HFF-Myc (cell line): ENCODE results near the gene LDLRAD3.

Experiments used
- DNase-seq: peaks from one replicate; pipeline ENCODE4 v3.0.0-alpha.2; 2011; ENCODE audit warnings: low read depth; ENCODE audit errors: extremely low read depth
- H3K4me3 ChIP-seq: replicated peaks from 2 replicates; pipeline ENCODE4 v1.5.1; 2011; ENCODE audit warnings: low read depth, mild to moderate bottlenecking, control low read depth, low read length
- TF ChIP-seq, protein P1 (sequence below): IDR thresholded peaks from 2 replicates; pipeline ENCODE4 v1.5.1; 2012; ENCODE audit warnings: mild to moderate bottlenecking, low read depth, low read length, control low read depth; ENCODE audit errors: missing control alignments

LDLRAD3 gene

DNA sequence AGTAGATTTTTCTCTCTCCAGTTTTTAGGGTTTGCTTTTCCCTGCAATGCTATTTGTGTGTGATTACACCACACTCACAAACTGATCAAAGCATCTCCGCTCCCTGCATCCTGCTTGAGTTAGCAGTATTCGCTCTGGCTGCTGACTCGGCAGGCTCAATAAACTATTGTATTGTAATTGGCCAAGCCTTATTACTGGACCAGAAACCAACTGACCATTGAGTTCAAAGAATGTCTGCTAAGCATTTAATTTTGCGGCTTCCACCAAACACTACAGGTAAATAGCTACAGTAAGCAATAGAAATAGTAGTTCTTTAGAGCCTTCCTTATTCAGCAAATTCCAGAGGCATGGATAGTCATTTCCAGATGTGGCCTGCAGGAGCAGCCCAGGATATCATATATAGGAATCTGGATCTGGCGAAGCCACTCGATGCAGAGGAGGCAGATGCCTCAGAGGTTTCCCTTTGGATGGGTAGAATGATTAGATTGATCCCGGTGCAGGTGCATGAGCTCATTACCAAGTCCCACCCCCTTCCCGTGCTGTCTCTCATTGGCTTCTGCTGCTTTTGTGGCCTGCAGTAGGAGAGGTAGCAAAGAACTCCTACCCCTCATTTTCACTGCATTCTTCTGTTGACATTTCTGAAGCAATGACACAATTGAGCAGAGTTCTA is 268.0 kb downstream of the LDLRAD3 start:
- TF ChIP-seq, protein P1, sequence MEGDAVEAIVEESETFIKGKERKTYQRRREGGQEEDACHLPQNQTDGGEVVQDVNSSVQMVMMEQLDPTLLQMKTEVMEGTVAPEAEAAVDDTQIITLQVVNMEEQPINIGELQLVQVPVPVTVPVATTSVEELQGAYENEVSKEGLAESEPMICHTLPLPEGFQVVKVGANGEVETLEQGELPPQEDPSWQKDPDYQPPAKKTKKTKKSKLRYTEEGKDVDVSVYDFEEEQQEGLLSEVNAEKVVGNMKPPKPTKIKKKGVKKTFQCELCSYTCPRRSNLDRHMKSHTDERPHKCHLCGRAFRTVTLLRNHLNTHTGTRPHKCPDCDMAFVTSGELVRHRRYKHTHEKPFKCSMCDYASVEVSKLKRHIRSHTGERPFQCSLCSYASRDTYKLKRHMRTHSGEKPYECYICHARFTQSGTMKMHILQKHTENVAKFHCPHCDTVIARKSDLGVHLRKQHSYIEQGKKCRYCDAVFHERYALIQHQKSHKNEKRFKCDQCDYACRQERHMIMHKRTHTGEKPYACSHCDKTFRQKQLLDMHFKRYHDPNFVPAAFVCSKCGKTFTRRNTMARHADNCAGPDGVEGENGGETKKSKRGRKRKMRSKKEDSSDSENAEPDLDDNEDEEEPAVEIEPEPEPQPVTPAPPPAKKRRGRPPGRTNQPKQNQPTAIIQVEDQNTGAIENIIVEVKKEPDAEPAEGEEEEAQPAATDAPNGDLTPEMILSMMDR = no peak
- no peak for DNase-seq
- H3K4me3 ChIP-seq = no peak overlapping the region

DNA sequence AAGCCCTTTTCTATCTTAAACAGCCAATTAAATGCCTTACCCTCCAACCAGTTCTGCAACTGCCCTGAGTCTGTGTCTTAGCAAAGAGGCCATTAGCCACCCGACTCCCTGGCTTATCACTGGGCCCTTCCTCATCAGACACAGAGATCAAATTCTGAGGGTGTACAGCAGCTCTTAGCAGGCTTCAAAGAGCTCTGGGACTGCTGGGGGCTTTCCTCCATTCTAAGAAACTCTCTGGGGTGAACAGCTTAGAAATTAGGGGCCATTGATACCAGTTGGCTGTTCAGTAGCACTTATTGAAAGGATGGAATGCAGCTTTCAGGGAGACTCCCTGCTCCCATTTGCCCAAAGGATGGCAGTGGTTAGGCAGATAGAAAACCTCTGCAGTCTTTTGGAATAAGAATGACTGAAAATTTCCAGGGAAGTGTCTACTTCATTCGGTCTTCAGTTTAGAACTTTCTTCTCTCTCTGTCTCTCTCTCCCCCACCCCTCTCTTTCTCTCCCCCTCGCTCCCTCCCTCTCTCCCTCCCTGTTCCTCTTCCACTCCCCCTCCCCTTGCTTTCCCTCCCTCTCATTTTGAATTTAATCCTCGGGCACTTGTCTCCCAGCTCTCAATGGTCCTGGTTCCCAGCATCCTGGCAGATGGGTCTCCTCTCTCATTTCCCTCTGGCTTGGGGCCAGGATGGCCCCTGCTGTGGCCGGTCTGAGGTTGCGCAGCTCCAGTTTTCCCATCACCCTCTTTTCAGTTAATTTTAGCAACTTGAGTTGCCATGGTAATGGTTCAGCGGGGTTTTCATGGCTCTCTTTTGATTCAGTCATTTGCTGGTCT is 268.9 kb downstream of the LDLRAD3 start:
- no peak overlapping the region for H3K4me3 ChIP-seq
- no peak for DNase-seq
- TF ChIP-seq, protein P1 = no peak

DNA sequence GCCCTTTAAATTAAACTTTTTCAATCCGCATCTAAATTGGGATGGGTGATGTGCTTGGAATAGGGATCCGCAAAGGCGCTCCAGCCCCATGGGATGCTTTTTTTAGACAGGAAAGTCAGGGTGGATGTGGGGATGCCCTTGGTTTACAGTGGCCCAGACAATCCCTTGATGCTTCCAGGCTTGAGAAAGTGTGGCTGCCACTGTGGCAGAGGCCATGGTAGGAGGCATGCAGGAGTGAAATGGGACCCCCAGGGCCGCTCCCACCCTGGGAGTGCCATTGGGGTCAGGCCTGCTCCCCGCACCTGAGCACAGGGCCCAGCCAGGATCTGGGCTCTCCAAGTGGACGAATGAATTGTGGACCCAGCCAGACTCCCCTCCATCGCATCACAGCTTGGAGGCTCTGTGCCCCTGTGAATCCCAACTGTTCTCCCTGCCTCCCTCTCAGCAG is 269.6 kb downstream of the LDLRAD3 start:
- no peak for DNase-seq
- no peak overlapping the region for H3K4me3 ChIP-seq
- TF ChIP-seq, protein P1 = no peak

DNA sequence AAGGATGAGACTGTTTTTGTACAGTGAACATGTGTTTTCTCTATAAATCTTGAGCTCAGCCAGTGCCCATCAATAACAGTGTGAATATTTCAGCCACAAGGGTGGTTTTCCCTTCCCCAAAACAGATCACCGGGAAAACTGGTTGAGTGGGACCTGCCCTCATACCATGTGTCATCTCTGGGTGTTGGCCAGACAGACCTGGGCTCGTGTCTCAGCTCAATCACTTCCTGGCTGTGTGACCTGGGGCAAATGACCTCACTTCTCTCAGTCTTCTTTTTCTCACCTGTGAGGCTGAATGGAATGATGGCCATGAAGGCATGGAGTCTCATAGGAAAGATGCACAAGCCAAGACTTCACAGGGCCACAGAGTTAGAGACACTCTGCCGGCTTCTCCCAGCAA is 270.6 kb downstream of the LDLRAD3 start:
- TF ChIP-seq, protein P1 = no peak
- H3K4me3 ChIP-seq = no peak overlapping the region
- DNase-seq = no peak

DNA sequence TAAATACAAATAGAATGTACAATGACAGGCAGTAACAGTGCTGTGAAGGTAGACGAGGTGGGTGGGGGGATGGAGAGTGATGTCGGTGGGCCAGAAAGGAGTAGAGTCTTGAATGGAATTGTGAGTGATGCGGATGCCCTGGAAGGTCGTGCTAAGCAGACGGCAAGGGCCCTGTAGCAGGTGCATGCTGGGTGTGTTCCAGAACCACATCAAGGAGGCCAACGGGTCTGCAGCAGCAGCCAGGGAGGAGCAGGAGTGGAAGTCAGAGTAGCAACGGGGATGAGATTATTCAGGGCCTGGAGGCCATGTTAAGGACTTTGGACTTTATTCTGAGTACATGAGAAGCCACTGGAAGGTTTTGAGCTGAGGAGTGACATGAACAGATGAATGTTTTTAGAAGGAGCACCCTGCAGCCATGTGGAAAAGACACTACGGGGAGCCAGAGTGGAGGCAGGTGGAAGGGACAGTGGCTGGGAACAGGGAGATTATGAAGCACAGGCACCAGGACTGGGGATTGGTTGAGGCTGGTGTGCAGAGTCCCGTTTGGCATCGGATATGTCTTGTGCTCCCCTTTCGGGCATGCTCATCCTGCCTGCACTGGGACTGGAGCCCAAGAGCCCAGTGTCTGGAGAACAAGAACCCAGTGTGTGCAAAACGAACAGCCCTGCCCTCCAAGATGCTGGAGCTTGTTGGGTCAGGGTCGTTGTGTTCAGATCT is 271.3 kb downstream of the LDLRAD3 start:
- no peak overlapping the region for H3K4me3 ChIP-seq
- TF ChIP-seq, protein P1 = no peak
- DNase-seq = no peak

DNA sequence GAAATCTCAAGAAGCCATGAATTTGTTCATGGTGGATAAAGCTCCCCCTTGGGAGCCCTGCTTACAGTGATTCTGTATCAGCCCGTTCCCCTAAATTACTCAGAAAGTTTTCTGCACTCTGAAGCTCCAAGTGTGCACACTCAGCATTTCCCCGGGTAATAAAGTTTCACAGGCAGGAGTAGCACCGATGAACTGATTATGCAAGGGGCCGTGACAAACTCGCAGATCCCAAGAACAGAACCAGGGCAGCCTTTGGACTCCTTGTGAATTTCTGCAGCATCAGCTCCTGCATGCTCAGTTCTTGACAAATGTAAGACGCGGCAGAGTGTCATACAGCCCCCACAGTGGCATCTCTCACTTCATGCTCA is 271.8 kb downstream of the LDLRAD3 start:
- H3K4me3 ChIP-seq = no peak overlapping the region
- no peak for DNase-seq
- TF ChIP-seq, protein P1 = no peak
